Transverse colon (tissue), 4 donors: Measurements from ENCODE around the gene PDHB. TPM values are rescaled to one million over a fixed set of nuclear protein-coding genes. Genes with fewer than 3 reads are reported as not detected.

ENCODE experiments used
- DNase-seq: peaks from one replicate; pipeline ENCODE4 v3.0.0-alpha.2; 2019
- H3K27ac ChIP-seq, 4 donors: fragments of 200-600 bp; sonication (generic); 2 replicates each; pipeline ENCODE4 v1.5.1; 2016 to 2018; ENCODE audit warnings: inconsistent platforms in 4 of 4
- H3K27me3 ChIP-seq: fragments of 200-600 bp; sonication (generic); 2 replicates; pipeline ENCODE4 v1.5.1; 2017; ENCODE audit warnings: inconsistent platforms
- H3K36me3 ChIP-seq, 4 donors: fragments of 200-600 bp; sonication (generic); 2 replicates each; pipeline ENCODE4 v1.5.1; 2017 to 2019; ENCODE audit warnings: inconsistent platforms in 4 of 4
- H3K4me1 ChIP-seq, 4 donors: fragments of 200-600 bp; sonication (generic); 2 replicates each; pipeline ENCODE4 v1.5.1; 2017 to 2020; ENCODE audit warnings: inconsistent platforms in 4 of 4
- H3K4me3 ChIP-seq, 4 donors: fragments of 200-600 bp; sonication (generic); 1 replicate in 1 of 4; 2 replicates in 3 of 4; pipeline versions ENCODE4 v1.5.1 to v1.6.1; 2017 to 2019; ENCODE audit warnings: inconsistent platforms in 4 of 4
- H3K9me3 ChIP-seq, 2 donors: fragments of 200-600 bp; sonication (generic); 2 replicates each; pipeline ENCODE4 v1.5.1; 2017 to 2019; ENCODE audit warnings: inconsistent platforms in 2 of 2
- EP300 ChIP-seq: sonication (generic); formaldehyde crosslinking; IDR thresholded peaks from one replicate; pipeline ENCODE4 v1.6.1; 2017; ENCODE audit warnings: antibody characterized with exemption, low read depth
- POLR2A ChIP-seq: fragments of 450-650 bp; IDR thresholded peaks from one replicate; pipeline ENCODE4 v1.6.1; 2016; ENCODE audit warnings: antibody characterized with exemption, mild to moderate bottlenecking, moderate library complexity
- POLR2AphosphoS5 ChIP-seq, 3 donors: sonication (generic); formaldehyde crosslinking; IDR thresholded peaks; one replicate each; pipeline ENCODE4 v1.6.1; 2016; ENCODE audit warnings: antibody characterized with exemption in 3 of 3
- WGBS, 2 donors: methylation state at CpG; one replicate each; pipeline ENCODE4 v1.1.5; 2018; ENCODE audit warnings: low coverage in 1 of 2; 5-methylcytosine and 5-hydroxymethylcytosine counted together
- in situ Hi-C, 4 donors: fragments of 200-750 bp; cut with MboI; loops; one replicate each; pipeline versions ENCODE4 v1.15.0 to v1.15.1; 2017; ENCODE audit warnings: low sequenced_read_pairs in 3 of 4, low pct_ligation_motif_present in 1 of 4, low pct_unique_long_range_greater_than_20kb in 1 of 4
- intact Hi-C: fragments of 100-400 bp; cut with DNase I; formaldehyde crosslinking; loops from one replicate; pipeline ENCODE4 v1.15.1; 2023; ENCODE audit warnings: low total_unique reads
- total RNA-seq, 4 donors: library from RNA; depleted of rRNA; stranded (reverse); fragments of >200 nt; gene quantifications; one replicate each; pipeline ENCODE4 v1.1.0, GENCODE V29; 2016
- TF ChIP-seq, protein P1 (sequence below), 5 experiments: fragments of 200-600 bp in 3 of 5; fragments of 450-650 bp in 2 of 5; sonication (generic) in 3 of 5; IDR thresholded peaks; 1 replicate in 2 of 5; 2 replicates in 3 of 5; pipeline ENCODE4 v1.5.1; 2016 to 2017; ENCODE audit warnings: antibody characterized with exemption in 5 of 5, inconsistent platforms in 3 of 5, mild to moderate bottlenecking in 2 of 5, moderate library complexity in 1 of 5

PDHB gene
- total RNA-seq, 4 donors from 2014 or later, result 22.7 to 99.7 (median 73.7) TPM

DNA sequence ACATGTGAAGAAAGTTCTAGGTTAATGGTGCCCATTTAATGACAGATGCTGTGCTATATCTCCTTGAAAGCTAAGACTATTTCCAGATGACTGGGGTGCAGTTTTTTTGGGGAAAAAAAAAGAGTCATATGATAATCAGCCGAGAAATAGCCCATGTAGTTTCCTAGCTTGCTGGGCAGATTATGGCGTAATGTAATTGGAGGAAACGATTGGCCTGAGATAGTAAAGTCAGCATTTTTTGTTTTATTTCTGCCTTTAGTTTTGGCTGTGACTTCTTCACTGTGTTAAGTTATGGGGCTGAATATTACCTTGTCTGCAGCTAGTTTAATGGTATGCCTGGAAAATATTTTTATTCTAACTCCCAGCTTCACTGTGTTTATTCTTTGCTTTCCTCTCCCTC lies 24.0 kb downstream of the PDHB start:
- H3K9me3 ChIP-seq, result no peaks in the 10 kb centered on the region
- in situ Hi-C loops (loop anchor here (5.0 to 25.0 kb wide), 3 partner anchors 82 to 222 kb away; no protein-coding TSS in a partner anchor), intact Hi-C loops (no loop called here)
- H3K36me3 ChIP-seq, result peaks cover 0 to 11% (median 0%) of the 10 kb centered on the region in 4 donors
- no peaks in the 10 kb centered on the region for H3K27me3 ChIP-seq
- WGBS, 2 donors, result 68 to 100% methylated on average over 1 to 3 of the region's 3 CpGs
- peaks cover 0 to 16% (median 0%) of the 10 kb centered on the region in 4 donors for H3K4me1 ChIP-seq
- DNase-seq, result no peak
- H3K27ac ChIP-seq, result no peak overlapping the region
- no peak for TF ChIP-seq POLR2AphosphoS5 (IDR thresholded peaks at IDR 0.05)
- TF ChIP-seq EP300, result no peak
- TF ChIP-seq, protein P1, sequence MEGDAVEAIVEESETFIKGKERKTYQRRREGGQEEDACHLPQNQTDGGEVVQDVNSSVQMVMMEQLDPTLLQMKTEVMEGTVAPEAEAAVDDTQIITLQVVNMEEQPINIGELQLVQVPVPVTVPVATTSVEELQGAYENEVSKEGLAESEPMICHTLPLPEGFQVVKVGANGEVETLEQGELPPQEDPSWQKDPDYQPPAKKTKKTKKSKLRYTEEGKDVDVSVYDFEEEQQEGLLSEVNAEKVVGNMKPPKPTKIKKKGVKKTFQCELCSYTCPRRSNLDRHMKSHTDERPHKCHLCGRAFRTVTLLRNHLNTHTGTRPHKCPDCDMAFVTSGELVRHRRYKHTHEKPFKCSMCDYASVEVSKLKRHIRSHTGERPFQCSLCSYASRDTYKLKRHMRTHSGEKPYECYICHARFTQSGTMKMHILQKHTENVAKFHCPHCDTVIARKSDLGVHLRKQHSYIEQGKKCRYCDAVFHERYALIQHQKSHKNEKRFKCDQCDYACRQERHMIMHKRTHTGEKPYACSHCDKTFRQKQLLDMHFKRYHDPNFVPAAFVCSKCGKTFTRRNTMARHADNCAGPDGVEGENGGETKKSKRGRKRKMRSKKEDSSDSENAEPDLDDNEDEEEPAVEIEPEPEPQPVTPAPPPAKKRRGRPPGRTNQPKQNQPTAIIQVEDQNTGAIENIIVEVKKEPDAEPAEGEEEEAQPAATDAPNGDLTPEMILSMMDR (IDR thresholded peaks at IDR 0.05), result no peak
- TF ChIP-seq POLR2A, result no peak
- H3K4me3 ChIP-seq, result no peak overlapping the region

DNA sequence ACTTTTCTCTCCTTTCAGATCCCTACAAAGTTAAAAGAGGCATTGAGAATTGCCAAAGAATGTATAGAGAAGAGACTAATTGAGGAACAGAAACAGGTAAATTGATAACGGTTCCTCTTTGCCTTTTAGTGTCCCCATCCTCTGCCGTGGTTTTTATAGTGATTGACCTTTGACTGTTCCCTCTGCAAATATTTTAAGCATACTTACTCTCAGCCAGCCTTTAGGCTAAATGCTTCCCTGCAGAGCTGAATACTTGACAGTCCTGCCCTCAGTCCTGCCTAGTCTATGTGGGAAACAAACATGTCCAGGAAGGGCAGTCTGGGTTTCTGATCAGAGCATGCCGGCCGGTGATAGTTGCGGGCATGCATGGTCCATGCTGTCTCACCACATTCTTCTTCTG lies 24.7 kb downstream of the PDHB start:
- 40 to 66% methylated on average over 1 to 5 of the region's 5 CpGs for WGBS, 2 donors
- H3K27ac ChIP-seq, result no peak overlapping the region
- in situ Hi-C loops (loop anchor here in 1 of 4 donors (25.0 kb wide), 1 partner anchor 222 kb away; no protein-coding TSS in a partner anchor), intact Hi-C loops (no loop called here)
- no peak overlapping the region for H3K4me3 ChIP-seq
- TF ChIP-seq EP300, result no peak
- no peak for TF ChIP-seq POLR2A
- TF ChIP-seq, protein P1 (IDR thresholded peaks at IDR 0.05), result no peak
- TF ChIP-seq POLR2AphosphoS5 (IDR thresholded peaks at IDR 0.05), result no peak
- H3K27me3 ChIP-seq, result no peaks in the 10 kb centered on the region
- no peaks in the 10 kb centered on the region for H3K9me3 ChIP-seq
- peaks cover 0 to 11% (median 0%) of the 10 kb centered on the region in 4 donors for H3K36me3 ChIP-seq
- DNase-seq, result no peak
- H3K4me1 ChIP-seq, result peaks cover 0 to 9% (median 0%) of the 10 kb centered on the region in 4 donors

DNA sequence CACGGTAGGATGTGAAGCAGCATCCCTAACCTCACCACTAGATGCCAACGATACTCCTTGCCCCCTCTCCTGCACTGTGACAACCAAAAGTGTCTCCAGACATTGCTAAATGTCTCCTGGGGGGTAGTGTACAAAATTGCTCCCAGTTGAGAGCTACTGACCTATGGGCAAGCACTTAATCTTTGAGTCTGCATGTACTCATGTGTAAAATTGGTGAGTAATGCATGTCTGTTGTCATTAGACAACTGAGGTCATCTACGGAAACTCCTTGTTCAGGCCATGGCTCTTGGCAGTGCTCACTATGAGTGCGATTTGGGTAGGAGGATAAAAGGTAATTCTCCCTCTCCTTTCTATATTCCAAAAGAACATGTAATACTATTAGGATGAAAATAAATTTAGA lies 29.2 kb downstream of the PDHB start:
- Histone ChIP-seq H3K27me3 (no peaks in the 10 kb centered on the region), H3K36me3 (no peaks in the 10 kb centered on the region), H3K4me1 (peaks cover 0 to 4% (median 0%) of the 10 kb centered on the region in 4 donors), H3K4me3 (no peak overlapping the region), H3K9me3 (no peaks in the 10 kb centered on the region), H3K27ac (no peak overlapping the region)
- 87% methylated on average over 4 of the region's 4 CpGs; no CpG with 5 or more reads in 1 of the 2 donors for WGBS, 2 donors
- DNase-seq, result no peak
- intact Hi-C loops, result no loop called here
- in situ Hi-C loops, result loop anchor here in 1 of 4 donors (25.0 kb wide), 1 partner anchor 217 kb away; no protein-coding TSS in a partner anchor
- no peak for TF ChIP-seq EP300
- TF ChIP-seq, protein P1 (IDR thresholded peaks at IDR 0.05), result no peak
- TF ChIP-seq POLR2A, result no peak
- no peak for TF ChIP-seq POLR2AphosphoS5 (IDR thresholded peaks at IDR 0.05)

GRCh38 chr3:58403513-58404109 lies 30.0 kb downstream of the PDHB start:
- intact Hi-C loops (no loop called here), in situ Hi-C loops (loop anchor here in 1 of 4 donors (25.0 kb wide), 1 partner anchor 216 kb away; no protein-coding TSS in a partner anchor)
- H3K4me3 ChIP-seq, result no peak overlapping the region
- H3K36me3 ChIP-seq, result peaks cover 0 to under 1% (median 0%) of the 10 kb centered on the region in 4 donors
- no peak for TF ChIP-seq EP300
- no peak for DNase-seq
- H3K9me3 ChIP-seq, result no peaks in the 10 kb centered on the region
- no peaks in the 10 kb centered on the region for H3K4me1 ChIP-seq
- H3K27me3 ChIP-seq, result no peaks in the 10 kb centered on the region
- WGBS, 2 donors, result 84 to 89% methylated on average over 6 of the region's 6 CpGs
- H3K27ac ChIP-seq, result no peak overlapping the region
